Astrocyte of the cerebellum (primary cell): ENCODE measurements around the gene IRF6.

Source experiments
- DNase-seq: peaks from one replicate; pipeline ENCODE4 v3.0.0-alpha.2; 2011; ENCODE audit warnings: low read depth
- H3K4me3 ChIP-seq: 2 replicates; pipeline ENCODE4 v1.5.1; 2011; ENCODE audit warnings: mild to moderate bottlenecking, low read depth, low read length, moderate library complexity
- in situ Hi-C: cut with HindIII; loops from 2 replicates; pipeline ENCODE4 v1.10.0; 2017; ENCODE audit warnings: low sequenced_read_pairs
- TF ChIP-seq, protein P1 (sequence below): IDR thresholded peaks from 2 replicates; pipeline ENCODE4 v1.5.1; 2012; ENCODE audit warnings: low read length, low read depth, moderate library complexity, mild to moderate bottlenecking; ENCODE audit errors: missing control alignments

Gene IRF6

DNA sequence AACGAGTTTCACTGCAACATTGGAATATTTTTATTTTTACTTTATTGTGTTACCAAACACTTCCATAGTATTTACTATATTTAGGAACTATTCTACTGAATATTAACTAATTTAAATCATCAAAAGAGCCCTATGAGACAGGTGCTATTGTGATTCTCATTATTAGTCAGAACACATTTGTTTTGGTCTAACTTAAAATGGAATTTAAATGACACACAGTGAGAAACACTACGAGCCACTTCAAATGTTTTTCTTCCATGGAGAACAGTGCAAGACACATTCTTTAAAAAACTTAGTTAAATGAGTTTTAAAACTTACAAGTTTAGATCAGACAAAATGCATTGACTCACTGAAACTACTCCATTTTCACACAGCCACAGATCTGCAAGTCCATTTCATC is 56.7 kb downstream of the IRF6 start:
- no peak for DNase-seq
- TF ChIP-seq, protein P1, sequence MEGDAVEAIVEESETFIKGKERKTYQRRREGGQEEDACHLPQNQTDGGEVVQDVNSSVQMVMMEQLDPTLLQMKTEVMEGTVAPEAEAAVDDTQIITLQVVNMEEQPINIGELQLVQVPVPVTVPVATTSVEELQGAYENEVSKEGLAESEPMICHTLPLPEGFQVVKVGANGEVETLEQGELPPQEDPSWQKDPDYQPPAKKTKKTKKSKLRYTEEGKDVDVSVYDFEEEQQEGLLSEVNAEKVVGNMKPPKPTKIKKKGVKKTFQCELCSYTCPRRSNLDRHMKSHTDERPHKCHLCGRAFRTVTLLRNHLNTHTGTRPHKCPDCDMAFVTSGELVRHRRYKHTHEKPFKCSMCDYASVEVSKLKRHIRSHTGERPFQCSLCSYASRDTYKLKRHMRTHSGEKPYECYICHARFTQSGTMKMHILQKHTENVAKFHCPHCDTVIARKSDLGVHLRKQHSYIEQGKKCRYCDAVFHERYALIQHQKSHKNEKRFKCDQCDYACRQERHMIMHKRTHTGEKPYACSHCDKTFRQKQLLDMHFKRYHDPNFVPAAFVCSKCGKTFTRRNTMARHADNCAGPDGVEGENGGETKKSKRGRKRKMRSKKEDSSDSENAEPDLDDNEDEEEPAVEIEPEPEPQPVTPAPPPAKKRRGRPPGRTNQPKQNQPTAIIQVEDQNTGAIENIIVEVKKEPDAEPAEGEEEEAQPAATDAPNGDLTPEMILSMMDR: no peak
- in situ Hi-C loops: no loop called here
- no peak overlapping the region for H3K4me3 ChIP-seq

DNA sequence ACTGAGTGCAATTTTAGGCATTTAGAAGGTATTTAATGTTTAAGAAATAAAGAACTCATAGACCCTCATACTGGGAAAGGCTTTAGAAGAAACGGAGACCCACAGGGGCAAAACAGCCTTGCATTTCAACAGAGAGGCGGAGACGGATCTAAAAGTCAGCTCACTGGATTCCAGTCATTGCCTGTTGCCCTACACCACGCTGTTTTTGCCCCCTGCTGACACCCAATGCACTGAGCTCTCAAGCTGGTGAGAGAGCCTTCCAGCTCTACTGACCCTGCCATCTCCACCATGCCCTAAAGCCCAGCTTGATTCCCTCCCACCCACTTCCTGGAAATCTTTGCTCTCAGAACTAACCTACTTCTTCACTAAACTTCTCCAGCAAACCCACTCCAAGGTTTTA is 57.3 kb downstream of the IRF6 start:
- H3K4me3 ChIP-seq: no peak overlapping the region
- in situ Hi-C loops: no loop called here
- DNase-seq: no peak
- TF ChIP-seq, protein P1: no peak

DNA sequence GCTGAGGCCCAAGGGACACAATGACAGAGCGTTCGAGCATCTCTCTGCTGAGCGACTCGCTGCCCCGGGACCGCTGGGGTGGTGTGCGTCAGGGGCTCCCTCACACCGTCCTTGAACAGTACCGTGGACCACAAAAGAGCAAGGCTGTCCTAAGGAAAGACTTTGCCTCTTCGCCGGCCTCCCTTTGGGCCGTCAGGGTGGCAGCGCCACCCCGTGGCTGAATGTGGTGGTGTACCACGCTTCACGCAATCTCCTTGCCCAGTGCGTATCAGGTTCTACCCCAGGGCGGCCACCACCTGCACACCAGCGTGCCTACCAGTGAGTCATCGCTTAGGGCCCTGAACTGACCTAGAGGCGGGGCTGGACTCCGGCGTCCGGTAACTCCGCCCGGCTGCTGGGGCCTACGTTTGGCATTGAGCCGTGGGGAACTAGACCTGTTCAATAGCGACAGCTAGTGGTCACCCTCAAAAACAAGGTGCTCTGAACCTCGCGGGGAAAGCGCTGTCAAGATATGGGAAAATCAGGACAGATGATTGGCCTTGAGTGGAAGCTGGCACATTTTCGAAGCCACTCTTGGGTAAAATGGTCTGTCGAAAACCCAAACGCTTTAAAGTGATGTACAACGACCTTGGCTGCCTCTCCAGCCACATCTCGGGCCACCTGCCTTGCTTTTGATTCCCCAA is 58.2 kb downstream of the IRF6 start:
- TF ChIP-seq, protein P1: peak; percentile 81
- H3K4me3 ChIP-seq: peak overlapping the region; percentile 14
- DNase-seq: peak; percentile 68
- in situ Hi-C loops: no loop called here

DNA sequence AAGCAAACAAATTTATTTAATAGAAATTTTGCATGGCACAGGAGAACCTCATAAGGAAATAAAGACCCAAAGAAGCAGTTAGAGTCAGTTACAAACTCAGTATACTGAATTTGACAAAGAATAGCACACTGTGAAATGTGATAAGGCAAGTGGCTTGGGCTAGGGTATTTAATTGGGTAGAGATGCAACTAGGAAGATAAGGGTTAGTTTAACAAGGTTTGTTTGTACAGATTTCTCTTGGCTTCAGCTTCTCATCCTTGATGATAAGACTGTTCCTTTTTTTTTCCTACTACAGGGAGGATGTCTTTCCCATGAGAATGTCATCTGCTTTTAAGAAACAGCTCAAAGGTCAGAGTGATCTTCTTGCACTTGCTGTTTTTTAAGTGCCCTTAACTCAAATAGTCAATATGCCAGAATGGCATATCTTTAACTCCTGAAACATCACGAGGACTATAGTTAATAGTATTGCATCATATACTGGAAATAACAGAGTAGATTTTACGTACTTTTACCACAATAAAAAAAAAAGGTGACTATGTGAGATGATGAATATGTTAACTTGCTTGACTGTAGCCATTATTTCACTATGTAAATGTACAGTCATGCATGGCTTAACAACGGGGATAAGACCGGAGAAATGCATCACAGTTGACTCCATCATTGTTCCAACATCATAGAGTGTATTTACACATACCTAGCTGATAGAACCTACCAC is 59.3 kb downstream of the IRF6 start:
- H3K4me3 ChIP-seq: no peak overlapping the region
- DNase-seq: no peak
- in situ Hi-C loops: no loop called here
- TF ChIP-seq, protein P1: no peak

DNA sequence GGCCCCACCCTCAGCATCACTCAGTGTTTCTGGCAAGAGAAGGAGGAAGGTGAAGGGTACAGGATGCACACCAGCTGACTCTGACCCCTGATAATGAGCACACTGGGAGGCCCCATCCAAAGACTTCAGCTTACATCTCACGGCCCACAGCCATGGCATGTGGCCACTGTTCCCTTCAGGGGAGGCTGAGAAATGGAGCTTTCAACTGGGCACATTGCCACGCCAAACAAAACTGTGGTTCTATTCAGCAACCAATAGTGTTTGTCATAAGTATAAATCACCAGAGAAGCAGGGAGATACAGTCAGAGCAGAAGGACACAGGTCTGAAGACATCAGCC is 62.8 kb downstream of the IRF6 start:
- DNase-seq: peak; percentile 85
- in situ Hi-C loops: no loop called here
- TF ChIP-seq, protein P1: no peak
- H3K4me3 ChIP-seq: no peak overlapping the region

DNA sequence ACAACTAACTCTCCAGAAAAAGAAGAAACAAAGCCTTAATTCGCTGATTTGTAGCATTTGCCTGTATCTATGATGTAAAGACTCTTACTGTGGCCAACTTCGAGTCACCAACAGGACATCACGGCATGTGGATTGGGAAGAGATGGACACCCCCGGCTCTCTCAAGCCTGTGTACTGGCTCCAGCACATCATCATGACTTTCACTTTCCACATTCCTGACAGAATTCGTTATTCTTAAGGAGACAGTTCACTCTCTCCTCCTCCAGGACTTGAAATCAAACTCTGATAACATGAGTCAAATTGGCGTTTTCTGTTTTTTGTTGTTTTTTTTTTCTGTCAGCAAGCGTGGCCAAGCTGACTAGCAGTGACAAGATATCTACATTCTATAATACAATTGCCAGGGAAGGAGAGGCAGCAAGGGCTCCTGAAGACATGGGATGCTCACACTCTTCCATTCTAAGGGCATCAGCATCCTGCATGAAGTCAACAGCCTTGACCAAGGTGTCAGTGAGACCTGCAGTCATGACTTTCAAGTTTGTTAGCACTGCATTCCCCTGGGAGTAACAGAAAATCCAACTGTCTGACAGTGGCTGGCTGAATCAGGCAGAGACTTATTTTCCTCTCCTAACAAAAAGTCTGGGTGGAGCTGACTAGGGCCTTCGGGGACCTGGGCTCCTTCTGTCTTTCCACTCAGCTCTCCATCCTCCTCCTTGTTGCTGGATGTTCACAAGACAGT is 63.4 kb downstream of the IRF6 start:
- TF ChIP-seq, protein P1: no peak
- no peak overlapping the region for H3K4me3 ChIP-seq
- in situ Hi-C loops: no loop called here
- DNase-seq: no peak
